Measurements from ENCODE around the gene ATF4. TPM values are rescaled to one million over a fixed set of nuclear protein-coding genes. Genes with fewer than 3 reads are reported as not detected.

ATF4 gene
- total and polyA plus RNA-seq, 4 donors, result 179 to 882 (median 410) TPM

DNA sequence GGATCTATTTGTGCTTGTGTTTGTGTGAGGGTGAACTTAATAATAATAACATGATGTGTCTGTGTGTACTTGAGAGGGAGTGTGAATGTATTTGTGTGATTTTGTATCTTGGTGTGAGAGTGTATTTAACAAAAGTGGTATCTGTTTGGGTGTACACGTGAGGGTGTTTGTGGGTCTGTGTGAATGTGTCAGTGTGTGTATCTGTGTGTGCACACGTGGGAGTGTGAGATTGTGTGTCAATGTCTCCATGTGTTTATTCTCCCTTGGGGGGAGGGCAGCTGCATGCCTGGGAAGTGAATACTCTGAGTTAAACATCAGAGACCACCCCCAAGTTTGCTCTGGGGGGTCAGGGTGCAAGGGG is 27.2 kb downstream of the ATF4 start:
- Histone ChIP-seq H3K4me1 (ENCODE audit: control insufficient read depth in 5 of 5, insufficient read depth in 5 of 5, low read length in 5 of 5) (no peaks in the 10 kb centered on the region), H3K27ac (ENCODE audit: low read depth in 1 of 2, low read length in 1 of 2) (no peak overlapping the region), H3K9me3 (ENCODE audit: control insufficient read depth in 4 of 4, insufficient read depth in 3 of 4, low read length in 3 of 4) (peaks cover 0 to 3% (median 0%) of the 10 kb centered on the region in 4 donors), H3K9ac (ENCODE audit: insufficient read depth in 1 of 2, low read length in 2 of 2) (no peak overlapping the region), H3K27me3 (ENCODE audit: control insufficient read depth in 3 of 3, insufficient read depth in 3 of 3, low read length in 2 of 3) (peaks cover 3 to 25% (median 7%) of the 10 kb centered on the region in 3 donors), H3K36me3 (ENCODE audit: control insufficient read depth in 4 of 4, insufficient read depth in 4 of 4, low read length in 4 of 4) (no peaks in the 10 kb centered on the region), H3K4me3 (no peak overlapping the region)
- no peak for DNase-seq
- TF ChIP-seq, protein P1, sequence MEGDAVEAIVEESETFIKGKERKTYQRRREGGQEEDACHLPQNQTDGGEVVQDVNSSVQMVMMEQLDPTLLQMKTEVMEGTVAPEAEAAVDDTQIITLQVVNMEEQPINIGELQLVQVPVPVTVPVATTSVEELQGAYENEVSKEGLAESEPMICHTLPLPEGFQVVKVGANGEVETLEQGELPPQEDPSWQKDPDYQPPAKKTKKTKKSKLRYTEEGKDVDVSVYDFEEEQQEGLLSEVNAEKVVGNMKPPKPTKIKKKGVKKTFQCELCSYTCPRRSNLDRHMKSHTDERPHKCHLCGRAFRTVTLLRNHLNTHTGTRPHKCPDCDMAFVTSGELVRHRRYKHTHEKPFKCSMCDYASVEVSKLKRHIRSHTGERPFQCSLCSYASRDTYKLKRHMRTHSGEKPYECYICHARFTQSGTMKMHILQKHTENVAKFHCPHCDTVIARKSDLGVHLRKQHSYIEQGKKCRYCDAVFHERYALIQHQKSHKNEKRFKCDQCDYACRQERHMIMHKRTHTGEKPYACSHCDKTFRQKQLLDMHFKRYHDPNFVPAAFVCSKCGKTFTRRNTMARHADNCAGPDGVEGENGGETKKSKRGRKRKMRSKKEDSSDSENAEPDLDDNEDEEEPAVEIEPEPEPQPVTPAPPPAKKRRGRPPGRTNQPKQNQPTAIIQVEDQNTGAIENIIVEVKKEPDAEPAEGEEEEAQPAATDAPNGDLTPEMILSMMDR (IDR thresholded peaks at IDR 0.05; ENCODE audit: control extremely low read depth, extremely low read depth), result no peak
- 48 to 49% methylated on average over 2 of the region's 2 CpGs for WGBS, 2 donors
- no peak for ATAC-seq (ENCODE audit: insufficient read depth, low FRiP score)

DNA sequence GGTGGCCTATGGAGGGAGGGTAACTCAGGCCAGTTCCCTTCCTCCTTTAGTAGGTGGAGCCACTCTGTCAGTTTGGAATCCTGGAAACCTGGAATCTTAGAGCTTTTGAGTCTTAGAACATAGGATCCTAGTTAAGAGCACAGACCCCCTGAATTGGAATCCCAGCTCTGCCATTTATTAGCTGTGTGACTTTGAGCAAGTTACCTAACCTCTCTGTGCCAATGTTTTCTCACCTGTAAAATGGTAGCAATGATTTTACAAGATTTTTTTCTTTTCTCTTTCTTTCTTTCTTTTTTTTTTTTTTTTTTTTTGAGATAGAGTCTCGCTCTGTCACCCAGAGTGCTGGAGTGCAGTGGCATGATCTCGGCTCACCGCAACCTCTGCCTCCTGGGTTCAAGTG is 33.1 kb downstream of the ATF4 start:
- TF ChIP-seq, protein P1 (IDR thresholded peaks at IDR 0.05; ENCODE audit: control extremely low read depth, extremely low read depth), result no peak
- Histone ChIP-seq H3K36me3 (ENCODE audit: control insufficient read depth in 4 of 4, insufficient read depth in 4 of 4, low read length in 4 of 4) (no peaks in the 10 kb centered on the region), H3K9ac (ENCODE audit: insufficient read depth in 1 of 2, low read length in 2 of 2) (no peak overlapping the region), H3K27ac (ENCODE audit: low read depth in 1 of 2, low read length in 1 of 2) (no peak overlapping the region), H3K4me1 (ENCODE audit: control insufficient read depth in 5 of 5, insufficient read depth in 5 of 5, low read length in 5 of 5) (peaks cover 0 to 4% (median 2%) of the 10 kb centered on the region in 5 donors), H3K27me3 (ENCODE audit: control insufficient read depth in 3 of 3, insufficient read depth in 3 of 3, low read length in 2 of 3) (peaks cover 0 to 42% (median 17%) of the 10 kb centered on the region in 3 donors), H3K4me3 (no peak overlapping the region), H3K9me3 (ENCODE audit: control insufficient read depth in 4 of 4, insufficient read depth in 3 of 4, low read length in 3 of 4) (no peaks in the 10 kb centered on the region)
- 63 to 100% methylated on average over 3 of the region's 3 CpGs for WGBS, 2 donors
- ATAC-seq (ENCODE audit: insufficient read depth, low FRiP score) (no peak), DNase-seq (no peak)

DNA sequence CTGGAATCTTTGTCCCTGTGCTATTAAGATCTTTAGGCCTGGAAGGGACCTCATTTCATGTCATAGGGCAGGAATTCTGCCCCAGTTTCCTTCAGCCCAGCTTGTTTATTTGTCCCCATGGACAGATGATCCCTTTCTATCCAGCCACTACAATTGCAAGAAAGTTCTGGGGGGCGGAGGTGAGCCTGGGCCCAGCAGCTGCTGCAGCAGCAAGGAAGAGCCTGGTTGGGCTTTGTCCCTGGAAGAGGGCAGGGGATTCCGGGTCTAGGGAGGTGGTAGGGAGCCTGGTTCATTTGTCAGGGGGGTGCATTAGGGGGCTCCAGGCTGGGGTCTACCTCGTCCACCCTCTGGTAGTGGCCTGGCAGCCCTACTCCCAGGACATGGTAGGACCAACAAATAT is 33.8 kb downstream of the ATF4 start:
- Histone ChIP-seq H3K27ac (ENCODE audit: low read depth in 1 of 2, low read length in 1 of 2) (no peak overlapping the region), H3K4me1 (ENCODE audit: control insufficient read depth in 5 of 5, insufficient read depth in 5 of 5, low read length in 5 of 5) (peaks cover 0 to 9% (median 5%) of the 10 kb centered on the region in 5 donors), H3K9me3 (ENCODE audit: control insufficient read depth in 4 of 4, insufficient read depth in 3 of 4, low read length in 3 of 4) (no peaks in the 10 kb centered on the region), H3K36me3 (ENCODE audit: control insufficient read depth in 4 of 4, insufficient read depth in 4 of 4, low read length in 4 of 4) (no peaks in the 10 kb centered on the region), H3K9ac (ENCODE audit: insufficient read depth in 1 of 2, low read length in 2 of 2) (no peak overlapping the region), H3K27me3 (ENCODE audit: control insufficient read depth in 3 of 3, insufficient read depth in 3 of 3, low read length in 2 of 3) (peaks cover 0 to 46% (median 17%) of the 10 kb centered on the region in 3 donors), H3K4me3 (no peak overlapping the region)
- no peak for DNase-seq
- TF ChIP-seq, protein P1 (IDR thresholded peaks at IDR 0.05; ENCODE audit: control extremely low read depth, extremely low read depth), result no peak
- WGBS, 2 donors, result 56 to 60% methylated on average over 3 of the region's 3 CpGs
- no peak for ATAC-seq (ENCODE audit: insufficient read depth, low FRiP score)

All from lung (tissue), 12 donors.